Adrenal gland (tissue), 12 donors: ENCODE results near the gene F5. TPM values are rescaled to one million over a fixed set of nuclear protein-coding genes. Genes with fewer than 3 reads are reported as not detected.
A peak's percentile ranks its signal among the peaks of the same experiment; 100 is the strongest.

Experiments
- DNase-seq, 7 donors: peaks; one replicate each; pipeline ENCODE4 v3.0.0-alpha.2; 2019 to 2020
- H3K27ac ChIP-seq, 5 donors: fragments of 200-600 bp; sonication (generic) in 4 of 5; 1 replicate in 3 of 5; 2 replicates in 2 of 5; pipeline versions ENCODE4 v1.5.1 to v1.8.0; 2016 to 2020; ENCODE audit warnings: mild to moderate bottlenecking in 1 of 5
- H3K27me3 ChIP-seq: fragments of 200-600 bp; 2 replicates; pipeline ENCODE4 v1.8.0; 2021
- H3K36me3 ChIP-seq, 2 donors: fragments of 200-600 bp; replicated peaks in 1 of 2; 1 replicate in 1 of 2; 2 replicates in 1 of 2; pipeline versions ENCODE4 v1.5.1 to v1.8.0; 2018 to 2022
- H3K4me1 ChIP-seq, 2 donors: fragments of 200-600 bp; replicated peaks in 1 of 2; 1 replicate in 1 of 2; 2 replicates in 1 of 2; pipeline versions ENCODE4 v1.5.1 to v1.8.0; 2018 to 2021
- H3K4me3 ChIP-seq, 4 donors: fragments of 200-600 bp; sonication (generic) in 3 of 4; one replicate each; pipeline ENCODE4 v1.5.1; 2016 to 2018
- H3K9me3 ChIP-seq, 3 donors: fragments of 200-600 bp; sonication (generic) in 1 of 3; replicated peaks in 1 of 3; 1 replicate in 2 of 3; 2 replicates in 1 of 3; pipeline versions ENCODE4 v1.5.1 to v1.8.0; 2016 to 2021
- POLR2A ChIP-seq, 2 donors: fragments of 450-650 bp; IDR thresholded peaks; one replicate each; pipeline ENCODE4 v1.6.1; 2017; ENCODE audit warnings: antibody characterized with exemption in 2 of 2, mild to moderate bottlenecking in 2 of 2, moderate library complexity in 1 of 2
- WGBS, 4 donors: extraction: QIAGEN DNeasy Blood & Tissue Kit in 2 of 4; methylation state at CpG; one replicate each; pipeline versions ENCODE4 v1.1.5 to v1.1.7; 2013 to 2017; 5-methylcytosine and 5-hydroxymethylcytosine counted together
- intact Hi-C, 2 donors: fragments of 100-400 bp; cut with DNase I; formaldehyde crosslinking; loops; one replicate each; pipeline versions ENCODE4 v1.14.1 to v1.15.0; 2022 to 2023
- polyA plus RNA-seq, 3 donors: library from polyadenylated mRNA; stranded (reverse); fragments of 200-250 nt in 2 of 3; fragments of 350-450 nt in 1 of 3; fragmentation: Illumina TruSeq in 1 of 3; extraction: RNeasy Lipid Tissue Mini Kit (QIAGEN cat#74804) in 1 of 3; gene quantifications; one replicate each; pipeline ENCODE4 v1.2.3, GENCODE V29; 2013 to 2014
- total RNA-seq, 9 donors: library from RNA; depleted of rRNA in 4 of 9; stranded (reverse); fragments of >200 nt in 4 of 9; fragments of 120-200 nt in 1 of 9; fragmentation: NEBNext Ultra II Directional in 1 of 9; extraction: Animal tissue kit (Norgen Biotek cat#: 25700) in 1 of 9; gene quantifications; one replicate each; pipeline versions ENCODE4 v1.1.0 to v1.2.4, GENCODE V29; 2013 to 2023
- TF ChIP-seq, protein P1 (sequence below), 6 experiments: fragments of 450-650 bp in 4 of 6; fragments of 200-600 bp in 2 of 6; sonication (generic) in 1 of 6; IDR thresholded peaks; 1 replicate in 5 of 6; 2 replicates in 1 of 6; pipeline versions ENCODE4 v1.5.1 to v1.8.0; 2016 to 2021; ENCODE audit warnings: antibody characterized with exemption in 6 of 6, mild to moderate bottlenecking in 2 of 6, moderate library complexity in 1 of 6
- donor health status: healthy with polysubstance abuse.
- donor health status: Bipolar disorder and iron deficiency.
- donor health status: DM: yes; HTN: yes; CAD: no.
- donor health status: DM: no; HTN: no; CAD: no.
- donor health status: DM: no; HTN: no; CAD: no.
- donor health status: DM: yes; HTN: yes; CAD: no.

F5 gene
- total and polyA plus RNA-seq, 12 donors = under 0.01 to 0.88 (median 0.14) TPM; not detected in 4

DNA sequence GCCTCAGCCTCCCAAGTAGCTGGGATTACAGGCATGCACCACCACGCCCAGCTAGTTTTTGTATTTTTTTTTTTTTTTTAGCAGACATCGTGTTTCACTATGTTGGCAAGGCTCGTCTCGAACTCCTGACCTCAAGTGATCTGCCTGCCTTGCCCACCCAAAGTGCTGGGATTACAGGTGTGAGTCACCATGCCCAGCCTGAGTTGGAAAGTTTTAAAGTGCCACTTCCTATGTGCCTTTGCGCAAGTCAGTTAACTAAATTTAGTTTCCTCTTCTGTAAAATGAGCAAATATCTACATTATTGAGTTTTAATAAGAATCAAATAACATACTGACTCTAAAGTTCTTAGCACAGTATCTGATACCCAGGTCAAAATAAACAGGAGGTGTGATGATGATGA, 112.9 kb downstream of the F5 start:
- H3K36me3 ChIP-seq = peaks cover 0 to 5% of the 10 kb centered on the region in 2 donors
- TF ChIP-seq, protein P1, sequence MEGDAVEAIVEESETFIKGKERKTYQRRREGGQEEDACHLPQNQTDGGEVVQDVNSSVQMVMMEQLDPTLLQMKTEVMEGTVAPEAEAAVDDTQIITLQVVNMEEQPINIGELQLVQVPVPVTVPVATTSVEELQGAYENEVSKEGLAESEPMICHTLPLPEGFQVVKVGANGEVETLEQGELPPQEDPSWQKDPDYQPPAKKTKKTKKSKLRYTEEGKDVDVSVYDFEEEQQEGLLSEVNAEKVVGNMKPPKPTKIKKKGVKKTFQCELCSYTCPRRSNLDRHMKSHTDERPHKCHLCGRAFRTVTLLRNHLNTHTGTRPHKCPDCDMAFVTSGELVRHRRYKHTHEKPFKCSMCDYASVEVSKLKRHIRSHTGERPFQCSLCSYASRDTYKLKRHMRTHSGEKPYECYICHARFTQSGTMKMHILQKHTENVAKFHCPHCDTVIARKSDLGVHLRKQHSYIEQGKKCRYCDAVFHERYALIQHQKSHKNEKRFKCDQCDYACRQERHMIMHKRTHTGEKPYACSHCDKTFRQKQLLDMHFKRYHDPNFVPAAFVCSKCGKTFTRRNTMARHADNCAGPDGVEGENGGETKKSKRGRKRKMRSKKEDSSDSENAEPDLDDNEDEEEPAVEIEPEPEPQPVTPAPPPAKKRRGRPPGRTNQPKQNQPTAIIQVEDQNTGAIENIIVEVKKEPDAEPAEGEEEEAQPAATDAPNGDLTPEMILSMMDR (IDR thresholded peaks at IDR 0.05) = no peak
- TF ChIP-seq POLR2A (IDR thresholded peaks at IDR 0.05) = no peak
- no peak overlapping the region for H3K4me3 ChIP-seq
- no peak overlapping the region for H3K27ac ChIP-seq
- no peaks in the 10 kb centered on the region for H3K9me3 ChIP-seq
- no peaks in the 10 kb centered on the region for H3K27me3 ChIP-seq
- 66 to 83% (median 77%) methylated on average over 5 of the region's 5 CpGs for WGBS, 4 donors
- DNase-seq = no peak
- H3K4me1 ChIP-seq = peaks cover 0 to 10% of the 10 kb centered on the region in 2 donors
- intact Hi-C loops = no loop called here

DNA sequence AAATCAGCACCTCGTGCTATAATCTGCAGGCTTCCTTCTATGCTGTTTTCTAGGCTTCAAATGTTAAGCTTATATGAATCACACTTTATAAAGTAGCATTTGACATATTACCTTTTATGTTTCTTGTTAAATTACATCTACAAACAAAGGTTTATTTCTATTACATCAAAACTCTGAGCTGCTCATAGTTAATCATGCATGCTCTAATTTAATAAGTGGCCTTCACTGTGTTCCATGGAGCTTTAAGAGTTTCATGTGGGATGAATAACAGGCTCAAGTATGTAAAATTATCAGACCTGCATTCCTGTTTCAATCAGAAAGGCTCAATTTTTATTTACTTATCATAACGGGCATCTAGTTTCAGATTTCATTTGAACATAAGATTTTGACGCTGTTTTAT, 113.5 kb downstream of the F5 start:
- Histone ChIP-seq H3K4me3 (no peak overlapping the region), H3K36me3 (peaks cover 0 to 5% of the 10 kb centered on the region in 2 donors), H3K27me3 (no peaks in the 10 kb centered on the region), H3K4me1 (peaks cover 0 to 10% of the 10 kb centered on the region in 2 donors), H3K9me3 (no peaks in the 10 kb centered on the region), H3K27ac (no peak overlapping the region)
- intact Hi-C loops = no loop called here
- DNase-seq = no peak
- 73 to 83% (median 79%) methylated on average over 3 of the region's 3 CpGs for WGBS, 4 donors
- no peak for TF ChIP-seq POLR2A (IDR thresholded peaks at IDR 0.05)

DNA sequence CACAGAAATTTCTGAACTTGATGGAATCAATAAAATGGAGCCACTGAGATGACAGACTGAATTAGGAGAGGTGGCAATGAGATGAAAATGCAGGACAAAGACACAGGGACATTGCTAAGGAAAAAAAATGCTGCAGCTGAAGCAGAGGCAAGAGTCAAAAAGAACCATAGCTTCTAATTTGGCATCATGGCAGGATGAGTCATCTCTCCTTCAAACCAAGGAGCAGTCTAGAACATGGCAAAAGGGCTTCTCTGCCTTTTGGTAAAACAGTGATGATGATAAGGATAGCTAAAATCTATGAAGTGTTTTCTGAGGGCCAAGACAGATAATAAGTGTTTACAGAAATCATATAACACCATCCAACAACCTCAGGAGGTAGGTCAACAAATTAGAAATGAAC, 117.3 kb downstream of the F5 start:
- DNase-seq = no peak
- Histone ChIP-seq H3K9me3 (no peaks in the 10 kb centered on the region), H3K27me3 (no peaks in the 10 kb centered on the region), H3K27ac (no peak overlapping the region), H3K4me3 (no peak overlapping the region), H3K36me3 (no peaks in the 10 kb centered on the region), H3K4me1 (peaks cover 0 to 10% of the 10 kb centered on the region in 2 donors)
- TF ChIP-seq, protein P1 (IDR thresholded peaks at IDR 0.05) = no peak
- no peak for TF ChIP-seq POLR2A (IDR thresholded peaks at IDR 0.05)
- intact Hi-C loops = loop anchor here (5.0 kb wide), 1 partner anchor 78 kb away; no protein-coding TSS in a partner anchor

DNA sequence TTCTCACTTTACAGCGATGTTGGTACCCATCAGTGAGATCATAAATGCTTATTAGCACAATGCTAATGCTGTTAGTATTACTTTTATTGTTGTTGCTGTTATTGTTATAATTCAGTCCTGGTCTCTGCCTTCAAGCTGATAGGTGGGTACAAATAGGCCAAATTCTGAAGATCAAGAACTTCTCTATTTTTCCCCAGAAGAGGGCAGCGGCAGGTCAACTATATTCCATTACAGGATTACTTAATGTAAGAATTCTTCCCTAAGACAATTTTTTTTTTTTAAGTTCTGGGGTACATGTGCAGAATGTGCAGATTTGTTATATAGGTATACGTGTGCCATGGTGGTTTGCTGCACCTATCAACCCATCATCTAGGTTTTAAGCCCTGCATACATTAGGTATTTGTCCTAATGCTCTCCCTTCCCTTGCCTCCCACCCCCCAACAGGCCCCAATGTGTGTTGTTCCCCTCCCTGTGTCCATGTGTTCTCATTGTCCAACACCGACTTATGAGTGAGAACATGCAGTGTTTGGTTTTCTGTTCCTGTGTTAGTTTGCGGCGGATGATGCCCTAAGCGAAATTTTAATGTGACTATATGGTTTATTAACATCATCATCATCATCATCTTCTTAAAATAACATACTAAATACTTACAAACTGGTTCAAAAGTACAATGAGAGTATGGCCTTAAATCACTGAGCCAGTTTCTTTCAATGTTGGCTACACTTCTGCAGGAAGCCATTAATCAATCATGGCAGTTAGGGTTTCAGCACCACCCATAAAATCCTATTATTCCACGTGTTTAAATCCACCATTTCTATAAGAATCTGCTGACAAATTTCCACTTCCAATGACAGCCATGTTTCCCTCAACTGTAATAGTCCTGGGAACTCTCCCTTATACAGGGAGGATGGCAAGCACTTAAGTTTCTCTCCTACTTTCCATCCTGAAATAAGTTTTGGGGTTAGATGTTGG, 119.7 kb downstream of the F5 start:
- intact Hi-C loops = loop anchor here (5.0 kb wide), 1 partner anchor 81 kb away; no protein-coding TSS in a partner anchor
- peak in 3 of 7 donors; percentile 40 to 61 (median 58) for DNase-seq

More for the DNA sequence above, 119.7 kb downstream of the F5 start:
- Histone ChIP-seq H3K4me3 (no peak overlapping the region), H3K27ac (no peak overlapping the region), H3K36me3 (no peaks in the 10 kb centered on the region), H3K27me3 (no peaks in the 10 kb centered on the region), H3K9me3 (no peaks in the 10 kb centered on the region), H3K4me1 (no peaks in the 10 kb centered on the region)
- WGBS, 4 donors = 75 to 82% (median 78%) methylated on average over 8 of the region's 8 CpGs
- no peak for TF ChIP-seq POLR2A (IDR thresholded peaks at IDR 0.05)
- TF ChIP-seq, protein P1 (IDR thresholded peaks at IDR 0.05) = peak in 5 of 6 experiments; percentile 43 to 62 (median 52)
